ENCODE data around the gene SAXO1.
"Not testable (repeated sequence)": the region's sequence is repeated elsewhere in the genome, so short reads cannot be mapped to it uniquely, and the experiment has no call there.

SAXO1 gene, protein sequence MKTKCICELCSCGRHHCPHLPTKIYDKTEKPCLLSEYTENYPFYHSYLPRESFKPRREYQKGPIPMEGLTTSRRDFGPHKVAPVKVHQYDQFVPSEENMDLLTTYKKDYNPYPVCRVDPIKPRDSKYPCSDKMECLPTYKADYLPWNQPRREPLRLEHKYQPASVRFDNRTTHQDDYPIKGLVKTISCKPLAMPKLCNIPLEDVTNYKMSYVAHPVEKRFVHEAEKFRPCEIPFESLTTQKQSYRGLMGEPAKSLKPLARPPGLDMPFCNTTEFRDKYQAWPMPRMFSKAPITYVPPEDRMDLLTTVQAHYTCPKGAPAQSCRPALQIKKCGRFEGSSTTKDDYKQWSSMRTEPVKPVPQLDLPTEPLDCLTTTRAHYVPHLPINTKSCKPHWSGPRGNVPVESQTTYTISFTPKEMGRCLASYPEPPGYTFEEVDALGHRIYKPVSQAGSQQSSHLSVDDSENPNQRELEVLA

DNA sequence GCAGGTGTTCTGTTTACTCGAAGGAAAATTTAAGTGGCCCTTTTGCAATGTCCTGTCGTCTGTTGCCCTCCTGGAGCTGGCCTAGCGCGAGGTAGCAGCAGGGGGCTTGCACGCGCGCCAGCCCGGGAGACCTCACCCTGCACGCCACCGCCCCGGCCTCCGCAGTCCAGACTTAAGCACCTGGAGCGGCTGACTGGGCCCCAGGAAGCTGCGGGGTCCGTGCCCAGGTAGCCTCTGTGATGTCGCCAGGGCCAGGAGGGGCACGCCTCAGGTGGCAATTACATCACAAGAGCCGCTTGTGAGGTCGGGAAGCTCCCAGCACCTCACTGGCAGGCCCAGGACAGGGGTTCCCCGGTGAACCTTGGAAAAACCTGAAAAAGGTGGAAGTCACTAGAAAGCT, at the start of gene SAXO1:
SAXO1 (minus strand) TSS at position 195 of the 400 bp plus-strand sequence. CDS start 301 bp downstream, outside the sequence.
- no peak for DNase-seq (ENCODE audit: low read depth in 1 of 2, low spot score in 1 of 2)

DNA sequence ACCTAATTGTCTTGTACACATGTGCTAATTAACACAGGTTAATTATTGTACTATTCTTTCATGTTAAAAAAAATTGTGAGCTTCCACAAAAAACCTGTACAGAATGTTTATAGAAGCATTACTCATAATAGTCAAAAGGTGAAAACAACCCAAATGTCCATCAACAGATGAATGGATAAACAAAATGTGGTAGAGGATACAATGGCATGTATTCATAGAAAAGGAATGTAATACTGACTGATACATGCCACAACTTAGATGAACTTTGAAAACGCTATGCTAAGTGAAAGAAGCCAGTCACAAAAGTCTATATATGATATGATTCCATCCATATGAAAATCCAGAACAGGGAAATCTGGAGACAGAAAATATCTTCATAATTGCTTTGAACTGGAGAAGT, 41.8 kb upstream of the SAXO1 start:
- DNase-seq (ENCODE audit: low read depth in 1 of 2, low spot score in 1 of 2), result no peak

DNA sequence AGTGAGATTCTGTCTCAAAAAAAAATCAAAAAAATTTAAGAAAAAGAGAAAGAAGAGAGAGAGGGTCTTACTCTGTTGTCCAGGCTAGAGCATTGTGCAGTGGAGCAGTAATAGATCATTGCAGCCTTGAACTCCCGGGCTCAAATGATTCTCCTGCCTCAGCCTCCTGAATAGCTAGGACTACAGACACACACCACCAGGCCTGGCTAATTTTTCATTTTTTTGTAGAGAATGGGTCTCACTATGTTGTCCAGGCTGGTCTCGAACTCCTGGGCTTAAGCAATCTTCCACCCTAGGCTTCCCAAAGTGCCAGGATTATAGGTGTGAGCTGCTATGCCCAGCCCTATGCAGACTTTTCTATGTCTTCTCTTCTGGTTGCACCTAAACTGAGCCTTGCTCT, 41.2 kb upstream of the SAXO1 start:
- no peak for DNase-seq (ENCODE audit: low read depth in 1 of 2, low spot score in 1 of 2)

DNA sequence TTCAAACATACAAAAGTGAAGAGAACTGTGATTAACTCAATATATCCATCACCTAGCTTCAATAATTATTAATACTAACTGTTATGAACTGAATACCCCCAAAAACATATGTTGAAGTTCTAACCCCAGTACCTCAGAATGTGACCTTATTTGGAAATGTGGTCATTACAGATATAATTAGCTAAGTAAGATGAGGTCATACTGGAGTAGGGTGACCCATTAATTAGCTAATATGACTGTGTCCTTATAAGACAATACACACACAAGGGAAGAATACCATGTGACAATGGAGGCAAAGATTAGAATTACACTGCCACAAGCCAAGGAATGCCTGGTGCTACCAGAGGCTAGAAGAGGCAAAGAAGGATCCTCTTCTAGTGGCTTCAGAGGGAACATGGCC, 24.0 kb upstream of the SAXO1 start:
- DNase-seq (ENCODE audit: low read depth in 1 of 2, low spot score in 1 of 2), result no peak

DNA sequence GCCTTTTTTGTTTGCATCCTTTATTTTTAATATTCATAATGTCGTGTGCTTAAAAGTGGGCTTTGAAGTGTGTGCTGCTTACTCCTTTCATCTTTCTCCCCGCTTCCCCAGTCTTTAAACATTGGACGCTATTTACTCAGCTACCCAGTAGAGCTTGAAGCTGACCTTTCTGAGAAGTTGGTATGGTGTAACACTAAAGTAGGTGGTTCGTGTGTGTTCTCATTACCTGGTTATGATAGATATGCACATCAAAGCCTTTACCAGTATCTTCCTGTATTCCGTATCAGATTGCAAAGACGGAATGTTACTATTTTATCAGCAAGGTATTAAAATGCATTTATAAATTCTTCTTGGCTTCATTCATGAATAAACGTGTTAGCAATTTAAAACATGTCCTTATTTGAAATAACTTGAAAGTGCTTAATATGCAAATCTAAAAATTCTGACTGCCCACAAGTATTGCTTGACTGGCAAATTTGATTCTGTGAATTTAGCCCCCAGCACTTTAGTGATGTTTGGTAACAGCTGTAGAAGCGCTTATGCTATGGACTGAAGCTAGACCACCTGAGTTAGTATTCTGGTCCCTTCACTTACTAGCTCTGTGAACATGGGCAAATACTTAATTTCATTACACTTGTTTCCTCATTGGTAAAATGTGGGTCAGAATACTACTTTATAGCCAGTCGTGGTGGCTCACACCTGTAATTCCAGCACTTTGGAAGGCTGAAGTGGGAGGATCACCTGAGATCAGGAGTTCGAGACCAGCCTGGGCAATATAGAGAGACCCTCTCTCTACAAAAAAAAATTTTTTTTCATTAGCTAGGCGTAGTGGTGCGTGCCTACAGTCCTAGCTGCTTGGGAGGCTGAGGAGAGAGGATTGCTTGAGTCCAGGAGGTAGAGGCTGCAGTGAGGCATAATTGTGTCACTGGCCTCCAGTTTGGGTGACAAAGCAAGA, 17.9 kb upstream of the SAXO1 start:
- no peak for DNase-seq (ENCODE audit: low read depth in 1 of 2, low spot score in 1 of 2)

- no peak for DNase-seq (ENCODE audit: low read depth in 1 of 2, low spot score in 1 of 2)
Observed at GRCh38 chr9:19049917-19050636, 17.1 kb upstream of the SAXO1 start.

- DNase-seq (ENCODE audit: low read depth in 1 of 2, low spot score in 1 of 2), result peak; percentile 86 to 90
Observed at GRCh38 chr9:19048966-19049916, 16.2 kb upstream of the SAXO1 start, which contains the start of gene RRAGA. Gene RRAGA, plus strand, starts transcription at chr9:19049427. Its CDS starts 233 bp downstream, at chr9:19049660.

- no peak for DNase-seq (ENCODE audit: low read depth in 1 of 2, low spot score in 1 of 2)
Observed at GRCh38 chr9:19036611-19037010, 3.6 kb upstream of the SAXO1 start.

- no peak for DNase-seq (ENCODE audit: low read depth in 1 of 2, low spot score in 1 of 2)
Observed at GRCh38 chr9:19032406-19032805, 603 bp downstream of the SAXO1 start.

GRCh38 chr9:19030899-19031298, 2.1 kb downstream of the SAXO1 start:
- no peak for DNase-seq (ENCODE audit: low read depth in 1 of 2, low spot score in 1 of 2)

DNA sequence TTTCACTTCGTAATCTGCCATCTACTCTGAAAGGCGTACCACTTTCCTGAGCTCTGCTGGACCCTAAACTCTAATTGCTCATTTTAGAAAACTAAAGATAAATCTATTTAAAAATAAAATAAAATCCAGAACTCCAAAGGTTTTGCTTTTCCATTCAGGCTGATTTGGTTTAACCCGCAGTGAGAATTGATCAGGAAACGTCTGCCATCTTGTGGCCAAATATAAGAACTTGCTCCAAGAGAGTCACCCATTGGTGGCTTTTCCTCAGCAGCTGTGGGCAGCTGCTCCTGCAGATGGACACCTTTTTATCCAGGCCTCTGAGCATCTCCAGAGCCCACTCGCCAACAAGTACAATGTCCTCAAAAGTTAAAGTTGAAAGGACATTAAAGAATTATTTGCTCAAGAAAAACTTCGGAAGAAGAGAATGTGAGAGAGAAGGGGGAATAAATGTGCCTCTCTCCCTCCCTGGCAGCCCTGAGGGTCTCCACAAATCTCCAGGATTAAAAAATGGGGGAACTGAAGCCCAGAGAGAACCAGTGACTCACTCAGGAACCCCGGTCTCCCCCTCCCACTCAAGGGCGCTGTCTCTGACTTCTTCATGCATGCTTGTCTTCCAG, 4.1 kb downstream of the SAXO1 start:
- peak in 1 of 2 donors; percentile 27 for DNase-seq (ENCODE audit: low read depth in 1 of 2, low spot score in 1 of 2)

DNA sequence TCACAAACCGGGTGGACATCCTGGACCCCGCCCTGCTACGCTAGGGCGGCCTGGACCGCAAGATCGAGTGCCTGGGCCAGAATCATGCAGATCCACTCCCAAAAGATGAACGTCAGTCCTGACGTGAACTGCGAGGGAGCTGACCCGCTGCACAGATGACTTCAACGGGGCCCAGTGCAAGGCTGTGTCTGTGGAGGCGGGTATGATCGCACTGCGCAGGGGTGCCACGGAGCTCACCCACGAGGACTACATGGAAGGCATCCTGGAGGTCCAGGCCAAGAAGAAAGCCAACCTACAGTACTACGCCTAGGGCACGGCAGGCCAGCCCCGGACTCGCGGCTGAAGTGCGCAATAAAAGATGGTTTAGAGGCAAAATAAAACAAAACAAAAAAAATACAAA, 5.2 kb downstream of the SAXO1 start:
- DNase-seq (ENCODE audit: low read depth in 1 of 2, low spot score in 1 of 2), result no peak

DNA sequence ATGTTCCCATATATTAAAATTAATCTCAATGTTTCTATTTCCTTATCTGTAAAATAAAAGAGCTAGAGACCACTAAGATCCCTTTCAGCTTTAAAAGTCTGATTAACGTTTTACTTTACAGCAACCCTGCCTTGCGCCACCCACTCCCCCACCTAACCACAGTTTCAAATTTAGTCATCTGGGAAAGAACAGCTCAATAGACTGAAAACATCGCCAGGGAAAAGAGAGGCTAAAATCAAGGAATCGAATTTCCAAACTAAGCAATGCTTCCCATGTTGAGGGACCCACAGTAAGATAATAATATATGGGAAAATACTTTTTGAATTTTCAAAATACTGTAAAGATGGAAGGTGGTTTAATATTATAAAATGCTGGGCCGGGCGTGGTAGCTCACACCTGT, 6.6 kb downstream of the SAXO1 start:
- DNase-seq (ENCODE audit: low read depth in 1 of 2, low spot score in 1 of 2), result no peak

DNA sequence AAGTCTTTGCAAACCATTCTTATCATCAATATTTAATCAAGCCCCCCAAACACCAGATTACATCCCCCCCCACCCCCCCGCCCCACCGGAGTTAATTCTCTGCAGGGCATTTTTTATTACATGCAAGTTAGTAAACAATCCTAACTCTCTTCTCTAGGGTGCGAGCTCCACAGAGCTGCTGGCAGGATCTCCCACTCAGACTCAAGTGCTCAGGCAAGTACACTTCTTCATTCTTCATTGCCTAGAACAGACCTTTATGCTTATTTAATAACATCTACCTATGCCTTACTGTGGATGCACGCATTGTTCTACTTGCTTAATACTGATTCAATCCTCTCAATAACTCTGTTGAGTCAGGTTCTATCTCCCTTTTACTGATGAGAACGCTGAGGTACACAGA, 9.9 kb downstream of the SAXO1 start:
- no peak for DNase-seq (ENCODE audit: low read depth in 1 of 2, low spot score in 1 of 2)

GRCh38 chr9:19022206-19022605, 10.8 kb downstream of the SAXO1 start:
- no peak for DNase-seq (ENCODE audit: low read depth in 1 of 2, low spot score in 1 of 2)

GRCh38 chr9:19021649-19022048, 11.4 kb downstream of the SAXO1 start:
- not testable (repeated sequence) for DNase-seq (ENCODE audit: low read depth in 1 of 2, low spot score in 1 of 2)

DNA sequence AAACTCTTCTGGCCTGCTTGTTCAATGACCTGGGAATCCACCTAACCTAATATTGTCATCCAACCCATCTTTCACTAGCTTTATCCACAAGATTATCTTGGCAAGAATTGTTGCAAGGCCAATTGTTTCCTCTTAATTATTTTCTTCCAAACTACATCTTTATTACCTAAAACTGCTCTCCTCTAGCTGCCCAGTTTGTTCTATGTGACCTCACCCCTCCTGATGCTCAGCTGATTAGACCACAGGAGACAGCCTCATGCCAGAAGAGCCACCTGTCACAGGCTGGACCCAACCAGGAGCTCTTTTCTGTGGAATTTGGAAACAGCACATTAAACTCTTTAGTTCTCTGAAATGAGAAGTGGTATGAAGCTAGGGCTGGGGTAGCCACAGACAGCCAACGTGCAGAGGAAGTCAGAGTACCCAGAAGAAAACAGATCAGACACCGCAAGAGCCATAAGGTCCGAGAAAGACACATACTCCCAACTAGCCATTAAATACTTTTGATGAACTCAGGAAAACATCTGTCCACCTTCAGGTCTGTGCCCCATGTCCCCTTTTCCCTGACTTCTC, 12.0 kb downstream of the SAXO1 start:
- no peak for DNase-seq (ENCODE audit: low read depth in 1 of 2, low spot score in 1 of 2)

GRCh38 chr9:19018201-19018600, 14.8 kb downstream of the SAXO1 start:
- no peak for DNase-seq (ENCODE audit: low read depth in 1 of 2, low spot score in 1 of 2)

DNA sequence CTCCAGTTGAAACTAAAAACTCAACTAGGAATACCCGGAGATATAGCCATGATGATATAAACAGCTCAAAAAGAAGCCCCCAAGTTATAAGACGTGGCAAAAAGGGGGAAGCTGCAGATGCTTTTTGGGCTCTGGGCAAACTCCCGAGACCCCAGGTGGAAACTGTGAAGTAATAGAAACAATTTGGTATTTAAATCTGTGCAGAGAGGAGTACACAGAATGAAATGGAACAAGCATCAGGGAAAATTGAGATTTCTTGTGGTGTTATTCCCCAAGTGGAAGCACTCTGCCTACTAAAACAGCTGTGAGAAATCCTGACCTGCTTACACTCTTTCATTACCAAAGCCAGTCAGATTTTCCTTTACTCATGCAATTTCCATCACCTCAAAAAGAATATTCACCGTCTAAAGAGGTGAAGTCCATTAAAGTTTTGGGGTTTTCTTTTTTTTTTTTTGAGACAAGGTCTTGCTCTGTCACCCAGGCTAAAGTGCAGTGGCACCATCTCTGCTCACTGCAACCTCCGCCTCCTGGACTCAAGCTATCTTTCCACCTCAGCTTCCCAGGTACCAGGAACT, 23.5 kb downstream of the SAXO1 start:
- no peak for DNase-seq (ENCODE audit: low read depth in 1 of 2, low spot score in 1 of 2)
